ENCODE data around the gene TNFRSF17.

Gene TNFRSF17

GRCh38 chr16:11979013-11979672, 14.1 kb downstream of the TNFRSF17 start:
- no peak for TF ChIP-seq CTCF (IDR thresholded peaks at IDR 0.05)
- Histone ChIP-seq H3K4me1 (peaks cover 8% of the 10 kb centered on the region), H2AFZ (no peak overlapping the region), H3K79me2 (peaks cover 67% of the 10 kb centered on the region), H3K27me3 (ENCODE audit: control insufficient read depth, insufficient read depth, low read length) (no peaks in the 10 kb centered on the region), H3K9me3 (ENCODE audit: control insufficient read depth, low read length) (no peaks in the 10 kb centered on the region), H3K4me3 (ENCODE audit: low read depth, low read length) (no peak overlapping the region), H3K4me2 (ENCODE audit: low read length) (no peak overlapping the region), H3K27ac (no peak overlapping the region), H3K9ac (no peak overlapping the region), H3K36me3 (ENCODE audit: control insufficient read depth, insufficient read depth, low read length) (no peaks in the 10 kb centered on the region)

DNA sequence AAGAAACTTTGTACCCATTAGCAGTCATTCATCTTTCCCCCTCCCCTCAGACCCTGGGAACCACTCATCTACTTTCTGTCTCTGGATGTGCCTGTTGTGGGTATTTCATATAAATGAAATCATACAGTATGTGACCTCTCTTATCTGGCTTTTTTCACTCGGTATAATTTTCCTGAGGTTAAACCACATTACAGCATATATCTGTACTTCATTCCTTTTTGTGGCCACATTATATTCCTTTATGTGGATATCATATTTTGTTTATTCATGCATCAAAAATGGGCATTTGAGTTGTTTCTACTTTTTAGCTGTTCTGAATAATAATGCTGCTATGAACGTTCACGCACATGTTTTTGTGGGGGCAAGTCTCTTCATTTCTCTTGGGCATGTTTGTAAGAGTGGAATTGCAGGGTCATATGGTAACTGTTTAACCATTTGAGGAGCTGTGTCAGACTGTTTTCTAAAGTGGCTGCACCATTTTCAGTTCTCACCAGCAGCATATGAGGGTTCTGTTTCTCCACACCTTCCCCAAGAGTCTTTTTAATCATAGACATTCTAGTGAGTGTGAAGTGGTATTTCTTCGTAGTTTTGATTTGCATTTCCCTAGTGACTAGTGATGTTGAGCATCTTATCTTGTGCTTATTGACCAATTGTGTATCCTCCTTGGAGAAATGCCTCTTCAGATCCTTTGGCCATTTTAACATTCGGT, 15.3 kb downstream of the TNFRSF17 start:
- Histone ChIP-seq H3K27ac (no peak overlapping the region), H3K79me2 (peaks cover 76% of the 10 kb centered on the region), H2AFZ (no peak overlapping the region), H3K4me3 (ENCODE audit: low read depth, low read length) (no peak overlapping the region), H3K9me3 (ENCODE audit: control insufficient read depth, low read length) (no peaks in the 10 kb centered on the region), H3K4me1 (peaks cover 8% of the 10 kb centered on the region), H3K9ac (no peak overlapping the region), H3K4me2 (ENCODE audit: low read length) (no peak overlapping the region), H3K27me3 (ENCODE audit: control insufficient read depth, insufficient read depth, low read length) (no peaks in the 10 kb centered on the region), H3K36me3 (ENCODE audit: control insufficient read depth, insufficient read depth, low read length) (no peaks in the 10 kb centered on the region)
- TF ChIP-seq CTCF (IDR thresholded peaks at IDR 0.05), result no peak

- Histone ChIP-seq H3K9me3 (ENCODE audit: control insufficient read depth, low read length) (no peaks in the 10 kb centered on the region), H3K27me3 (ENCODE audit: control insufficient read depth, insufficient read depth, low read length) (no peaks in the 10 kb centered on the region), H2AFZ (no peak overlapping the region), H3K9ac (no peak overlapping the region), H3K4me1 (peaks cover 5% of the 10 kb centered on the region), H3K4me3 (ENCODE audit: low read depth, low read length) (no peak overlapping the region), H3K36me3 (ENCODE audit: control insufficient read depth, insufficient read depth, low read length) (no peaks in the 10 kb centered on the region), H3K27ac (no peak overlapping the region), H3K4me2 (ENCODE audit: low read length) (no peak overlapping the region), H3K79me2 (peaks cover 85% of the 10 kb centered on the region)
- TF ChIP-seq CTCF (IDR thresholded peaks at IDR 0.05), result no peak
Measured at GRCh38 chr16:11985250-11985649, 20.2 kb downstream of the TNFRSF17 start.

DNA sequence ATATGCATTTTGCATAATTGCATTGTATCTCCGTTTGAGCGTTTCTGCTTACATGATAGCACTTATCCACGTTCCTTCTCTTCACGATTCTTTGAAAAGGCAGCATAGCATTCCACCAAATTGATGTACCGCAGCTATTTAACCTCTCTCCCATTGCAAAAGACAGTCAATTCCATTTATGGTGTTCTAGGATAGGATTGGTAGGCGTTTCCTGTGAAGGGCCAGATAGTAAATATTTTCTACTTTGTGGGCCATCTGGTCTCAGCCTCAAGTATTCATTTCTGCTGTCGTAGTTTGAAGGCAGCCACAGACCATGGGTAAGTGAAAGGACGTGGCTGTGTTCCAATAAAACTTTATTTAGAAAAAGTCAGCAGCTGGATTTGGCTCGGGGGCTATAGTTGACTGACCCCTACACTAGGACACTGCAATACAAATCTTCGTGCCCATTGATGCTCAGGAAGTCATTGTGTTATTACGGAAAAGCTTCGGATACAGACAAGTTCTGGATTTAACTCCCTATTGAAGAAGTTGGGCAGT, 21.6 kb downstream of the TNFRSF17 start:
- Histone ChIP-seq H3K4me2 (ENCODE audit: low read length) (no peak overlapping the region), H3K79me2 (peaks cover 78% of the 10 kb centered on the region), H3K4me3 (ENCODE audit: low read depth, low read length) (no peak overlapping the region), H2AFZ (no peak overlapping the region), H3K36me3 (ENCODE audit: control insufficient read depth, insufficient read depth, low read length) (no peaks in the 10 kb centered on the region), H3K27me3 (ENCODE audit: control insufficient read depth, insufficient read depth, low read length) (no peaks in the 10 kb centered on the region), H3K27ac (no peak overlapping the region), H3K9ac (no peak overlapping the region), H3K4me1 (peaks cover 5% of the 10 kb centered on the region), H3K9me3 (ENCODE audit: control insufficient read depth, low read length) (no peaks in the 10 kb centered on the region)
- TF ChIP-seq CTCF (IDR thresholded peaks at IDR 0.05), result no peak
